Myocyte (in vitro differentiated cells): Measurements from ENCODE around the gene CIZ1. TPM values are rescaled to one million over a fixed set of nuclear protein-coding genes. Genes with fewer than 3 reads are reported as not detected.

Source experiments
- DNase-seq: peaks from one replicate; pipeline ENCODE4 v3.0.0-alpha.2; 2012; ENCODE audit warnings: low read depth
- total RNA-seq: library from RNA; depleted of rRNA; stranded (reverse); fragments of >200 nt; gene quantifications from 2 replicates; pipeline ENCODE4 v1.2.3, GENCODE V29; 2014

CIZ1 gene
- total RNA-seq, 1 donor from 2014 or later, result 47.4 TPM

DNA sequence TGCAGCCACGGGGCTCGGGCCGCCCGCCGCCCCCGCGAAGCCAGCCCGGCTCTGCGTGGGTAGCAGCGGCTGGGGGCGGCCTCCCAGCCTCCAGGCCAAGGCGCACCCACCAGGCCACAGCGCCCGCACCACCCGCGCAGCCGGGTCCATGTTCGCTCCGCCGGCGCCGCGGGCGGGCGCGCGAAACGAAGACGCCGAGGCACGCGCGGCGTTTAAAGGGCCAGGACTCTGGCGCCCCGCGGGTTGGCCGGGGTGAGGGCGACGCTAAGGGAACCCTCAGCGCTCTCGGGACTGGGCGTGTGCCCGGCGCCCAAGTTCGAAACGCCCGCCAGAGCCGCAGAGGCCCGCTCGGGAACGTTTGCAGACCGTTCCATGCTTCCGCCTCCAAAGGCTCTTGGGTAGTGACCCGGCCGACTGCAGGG lies 63.8 kb downstream of the CIZ1 start, which contains the start of gene PTGES2:
Gene PTGES2 (minus strand): TSS at position 162 of the 422 bp plus-strand sequence. CDS start 12 bp downstream, at position 150.
- peak; percentile 92 for DNase-seq

DNA sequence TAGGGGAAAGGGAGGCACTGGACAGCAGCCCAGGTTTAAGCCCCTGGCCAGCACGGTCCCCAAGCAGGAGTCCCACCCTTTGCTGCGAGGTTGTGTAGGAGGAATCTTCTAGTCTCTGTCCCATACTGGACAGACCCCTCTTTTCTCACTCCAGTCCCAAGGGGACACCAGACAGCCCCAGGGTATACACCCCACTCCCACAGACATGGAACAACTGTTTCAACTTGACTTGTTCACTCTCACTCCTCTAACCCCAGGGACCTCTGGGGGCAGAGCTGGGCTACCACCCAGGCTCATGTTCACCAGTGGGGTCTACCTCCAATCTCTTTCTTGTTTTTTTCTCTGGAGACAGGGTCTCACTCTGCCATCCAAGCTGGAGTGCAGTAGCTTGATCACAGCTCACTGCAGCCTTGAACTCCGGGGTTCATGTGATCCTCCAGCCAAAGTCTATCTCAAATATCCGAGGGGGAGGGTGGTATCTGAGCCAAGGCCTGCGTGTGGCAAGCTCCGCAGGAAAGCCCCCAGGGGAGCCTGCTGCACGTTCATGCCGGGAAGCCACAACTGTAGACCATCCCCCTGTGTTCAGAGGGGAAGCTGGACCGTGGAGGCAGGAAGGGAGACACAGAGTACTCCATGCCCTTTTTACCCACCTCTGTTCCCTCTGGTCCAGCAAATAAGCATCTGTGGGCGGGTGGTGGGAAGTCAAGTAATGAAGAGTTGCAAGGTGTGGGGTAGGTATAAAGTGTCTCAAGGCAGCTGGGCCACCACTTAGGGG lies 65.6 kb downstream of the CIZ1 start:
- DNase-seq, result no peak

DNA sequence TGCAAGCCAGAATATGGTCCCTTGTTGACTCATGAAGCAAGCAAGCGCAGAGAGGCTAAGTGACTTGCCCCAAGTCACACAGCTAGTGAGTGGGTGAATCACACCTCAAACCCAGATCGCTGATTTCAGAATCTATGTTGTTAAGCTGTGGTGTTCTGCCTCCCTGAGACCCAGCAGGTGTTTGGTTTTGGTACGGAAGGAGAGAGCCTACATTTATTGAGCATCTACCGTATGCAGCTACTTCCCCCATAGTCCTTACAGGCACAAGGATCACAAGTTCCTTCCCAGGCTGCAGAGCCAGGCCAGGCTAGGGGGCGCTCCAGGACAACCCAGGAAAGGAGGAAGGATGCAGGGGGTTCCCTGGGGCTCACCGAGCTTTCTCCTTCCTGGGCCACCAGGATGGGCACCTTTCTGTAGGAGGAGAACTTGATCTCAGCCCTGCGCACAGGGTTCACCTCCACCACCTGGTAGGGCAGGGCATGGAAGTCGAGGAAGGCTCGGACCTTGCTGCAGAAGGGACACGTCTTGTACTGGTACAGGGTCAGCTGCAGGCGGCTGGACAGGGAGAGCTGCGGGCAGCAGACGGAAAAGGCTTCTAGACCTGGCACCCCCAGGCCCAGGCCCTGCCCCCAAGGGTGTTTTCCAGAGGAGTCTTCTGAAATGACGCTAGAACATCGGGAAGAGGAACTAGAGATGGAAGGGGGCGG lies 66.3 kb downstream of the CIZ1 start:
- peak; percentile 38 for DNase-seq

DNA sequence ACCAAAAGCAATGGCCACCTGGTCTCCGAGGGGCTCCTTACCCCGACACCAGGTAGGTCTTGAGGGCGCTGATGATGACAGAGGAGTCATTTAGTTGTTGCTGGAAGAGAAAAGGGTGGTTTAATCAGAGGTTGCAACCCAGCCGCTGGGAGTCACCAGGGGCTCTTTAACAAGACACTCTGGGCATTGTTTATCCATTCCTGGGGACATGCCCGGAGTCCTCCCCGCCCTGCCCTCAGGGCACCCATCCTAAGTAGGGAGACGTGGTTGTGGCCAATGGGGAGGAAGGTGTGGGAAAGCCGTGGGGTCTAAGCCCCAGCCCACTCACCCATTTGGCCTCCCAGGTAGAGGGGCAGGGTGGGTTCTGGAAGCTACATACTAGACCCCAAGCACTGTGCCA lies 66.9 kb downstream of the CIZ1 start:
- no peak for DNase-seq

DNA sequence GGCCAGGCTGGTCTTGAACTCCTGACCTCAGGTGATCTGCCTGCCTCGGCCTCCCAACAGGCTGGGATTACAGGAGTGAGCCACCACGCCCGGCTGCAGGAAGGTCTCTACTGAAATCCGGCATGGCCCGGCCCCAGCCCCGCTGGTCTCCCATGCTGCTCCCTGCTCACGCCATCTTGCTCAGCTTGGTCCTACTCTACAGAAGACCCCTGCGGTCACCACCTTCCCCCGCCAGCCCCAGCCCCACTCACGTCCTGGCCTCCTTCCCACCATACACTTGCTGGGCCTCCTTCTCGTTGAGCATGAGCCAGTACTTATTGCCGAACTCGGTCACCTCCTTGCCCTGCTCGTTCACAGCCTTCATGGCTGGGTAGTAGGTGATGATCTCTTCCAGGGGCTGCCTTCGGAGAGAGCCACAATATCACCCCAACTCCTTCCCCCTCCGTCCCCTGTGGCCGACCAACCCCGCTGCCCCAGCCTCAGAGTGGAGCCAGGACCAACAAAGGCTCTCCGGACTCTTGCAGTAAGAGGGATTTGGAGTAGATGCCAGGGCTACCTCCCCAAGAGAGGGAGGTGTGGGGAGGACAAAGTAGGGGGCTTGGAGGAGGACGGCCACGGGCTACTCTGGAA lies 67.8 kb downstream of the CIZ1 start:
- DNase-seq, result no peak

DNA sequence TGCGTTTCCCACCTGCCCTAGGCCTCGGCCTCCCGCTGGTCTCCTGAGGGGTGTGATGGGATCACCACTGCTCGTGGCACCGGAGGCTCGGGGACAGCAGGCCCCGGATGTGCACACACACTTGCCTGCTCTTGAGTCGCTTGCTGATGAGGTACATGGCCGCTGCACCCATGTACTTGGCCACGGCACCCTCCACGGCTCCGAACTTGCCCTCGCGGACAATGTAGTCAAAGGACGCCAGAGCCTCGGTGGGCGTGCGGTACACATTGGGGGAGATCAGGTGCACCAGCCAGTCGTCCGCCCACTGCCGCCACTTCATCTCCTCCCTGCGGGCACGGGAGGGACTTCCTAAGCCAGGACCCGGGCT lies 68.6 kb downstream of the CIZ1 start:
- no peak for DNase-seq

DNA sequence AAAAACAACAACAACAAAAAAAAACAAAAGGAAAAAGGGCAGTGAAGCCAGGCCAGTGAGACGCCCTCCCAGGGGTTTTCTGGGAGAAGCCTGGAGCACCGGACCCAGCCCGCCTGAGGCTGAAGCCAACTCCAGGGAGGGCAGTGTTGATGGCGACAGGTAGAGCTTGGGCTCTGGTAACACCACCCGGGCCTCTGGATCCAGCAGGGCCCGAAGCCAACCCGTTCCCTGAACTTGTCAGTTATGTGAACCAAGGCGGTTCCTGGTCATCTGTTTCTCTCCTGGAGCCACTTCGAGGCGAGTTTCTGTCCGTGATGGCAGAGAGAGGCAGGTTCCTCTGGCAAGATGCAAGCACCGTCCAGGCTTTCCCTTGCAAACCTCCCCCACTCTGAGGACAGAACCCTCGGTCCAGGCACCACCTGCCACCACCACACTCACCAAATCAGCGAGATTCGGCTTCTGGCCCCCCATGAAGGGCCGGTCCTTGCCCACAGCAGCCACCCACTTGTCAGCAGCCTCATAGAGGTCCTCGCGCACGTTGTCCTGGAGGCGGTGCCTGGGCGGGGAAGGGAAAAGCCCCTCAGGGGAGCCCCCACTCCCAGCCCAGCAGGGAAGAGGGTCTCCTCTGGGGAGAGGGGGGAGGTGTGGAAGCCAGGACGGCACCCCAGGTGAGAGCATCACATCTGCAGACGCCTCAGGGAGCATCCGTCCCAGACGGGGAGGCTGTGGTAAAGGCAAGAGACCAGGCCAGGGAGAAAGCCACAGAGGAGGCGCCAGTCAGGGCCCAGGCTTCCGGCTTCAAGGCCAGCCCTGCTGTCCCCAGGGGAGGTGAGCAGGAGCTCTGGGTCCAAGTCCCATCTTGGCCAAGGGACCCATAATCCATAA lies 69.2 kb downstream of the CIZ1 start:
- no peak for DNase-seq

DNA sequence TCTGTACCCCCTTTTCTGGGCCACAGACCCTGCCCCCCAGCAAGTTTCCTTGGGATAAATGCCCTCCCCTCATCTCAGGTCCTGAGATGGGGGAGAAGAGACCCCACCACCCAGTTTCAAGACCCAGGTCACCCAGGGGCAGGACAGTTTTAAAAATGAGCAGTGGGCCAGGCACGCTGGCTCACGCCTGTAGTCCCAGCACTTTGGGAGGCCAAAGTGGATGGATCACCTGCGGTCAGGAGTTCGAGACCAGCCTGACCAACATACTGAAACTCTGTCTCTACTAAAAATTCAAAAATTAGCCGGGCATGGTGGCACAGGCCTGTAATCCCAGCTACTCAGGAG lies 69.9 kb downstream of the CIZ1 start:
- no peak for DNase-seq

DNA sequence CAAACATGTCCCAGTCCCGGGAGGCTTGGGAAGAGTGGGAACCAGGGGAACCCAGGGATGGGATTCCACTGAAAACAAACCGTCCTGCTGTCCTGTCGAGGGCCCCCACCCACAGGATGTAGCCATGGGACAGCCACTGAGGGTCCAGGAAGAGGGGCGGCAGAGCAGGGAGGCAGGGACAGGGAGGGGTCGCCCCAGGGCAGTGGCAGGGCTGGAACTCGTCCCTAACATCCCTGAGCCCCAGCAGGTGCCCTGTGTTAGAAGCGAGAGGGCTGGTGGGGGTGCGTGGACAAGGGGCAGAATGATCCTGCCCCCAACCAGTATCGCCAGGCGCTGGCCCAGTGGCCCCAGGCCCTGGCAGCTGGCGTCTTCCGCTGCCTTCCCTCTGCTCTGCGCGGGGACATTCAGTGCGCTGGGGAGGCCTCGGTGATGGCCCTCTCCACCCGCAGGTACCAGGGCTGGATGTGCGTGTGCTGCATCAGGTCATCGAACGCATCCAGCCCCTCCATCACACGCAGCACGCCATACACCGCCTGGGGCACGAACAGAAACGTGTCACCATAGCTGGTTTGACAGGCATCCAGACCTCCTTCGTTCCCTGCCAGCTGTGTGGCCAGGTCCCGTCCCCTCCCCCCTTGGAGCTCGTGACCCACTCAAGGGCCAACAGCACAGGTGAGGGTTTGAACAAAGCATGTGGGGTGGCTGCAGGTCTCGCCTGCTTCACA lies 70.5 kb downstream of the CIZ1 start:
- DNase-seq, result no peak

DNA sequence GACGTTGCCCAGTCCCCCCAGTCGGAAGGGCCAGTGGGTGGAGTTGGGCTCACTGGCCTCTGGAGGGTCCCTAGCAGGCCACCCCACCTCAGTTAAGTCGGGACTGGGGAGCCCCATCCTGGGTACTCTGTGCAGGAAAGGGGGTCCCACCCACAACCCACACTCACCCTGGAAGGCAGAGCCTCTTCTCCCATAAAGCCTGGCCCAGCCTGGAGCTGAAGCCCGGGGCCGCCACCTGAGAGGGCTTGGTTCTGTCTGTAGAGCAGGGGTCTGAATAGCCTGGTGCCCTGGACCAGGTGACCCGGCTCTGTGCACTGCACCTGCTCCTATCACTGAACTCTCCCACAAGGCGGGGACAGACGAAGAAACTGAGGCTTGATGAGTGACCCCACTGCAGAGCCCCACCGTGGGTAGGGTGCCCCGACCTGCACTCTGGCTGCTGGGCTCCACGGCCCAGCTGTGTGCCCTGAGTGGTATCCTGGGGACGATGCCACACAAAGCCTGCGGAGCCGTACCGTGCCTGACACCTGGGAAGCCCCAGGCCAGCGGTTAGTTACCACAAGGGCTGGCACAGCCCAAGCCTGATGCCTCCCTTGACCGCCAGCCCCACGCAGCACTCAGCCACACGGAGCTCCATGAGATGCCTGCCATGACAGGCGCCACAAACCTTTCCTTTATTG lies 71.2 kb downstream of the CIZ1 start:
- no peak for DNase-seq

DNA sequence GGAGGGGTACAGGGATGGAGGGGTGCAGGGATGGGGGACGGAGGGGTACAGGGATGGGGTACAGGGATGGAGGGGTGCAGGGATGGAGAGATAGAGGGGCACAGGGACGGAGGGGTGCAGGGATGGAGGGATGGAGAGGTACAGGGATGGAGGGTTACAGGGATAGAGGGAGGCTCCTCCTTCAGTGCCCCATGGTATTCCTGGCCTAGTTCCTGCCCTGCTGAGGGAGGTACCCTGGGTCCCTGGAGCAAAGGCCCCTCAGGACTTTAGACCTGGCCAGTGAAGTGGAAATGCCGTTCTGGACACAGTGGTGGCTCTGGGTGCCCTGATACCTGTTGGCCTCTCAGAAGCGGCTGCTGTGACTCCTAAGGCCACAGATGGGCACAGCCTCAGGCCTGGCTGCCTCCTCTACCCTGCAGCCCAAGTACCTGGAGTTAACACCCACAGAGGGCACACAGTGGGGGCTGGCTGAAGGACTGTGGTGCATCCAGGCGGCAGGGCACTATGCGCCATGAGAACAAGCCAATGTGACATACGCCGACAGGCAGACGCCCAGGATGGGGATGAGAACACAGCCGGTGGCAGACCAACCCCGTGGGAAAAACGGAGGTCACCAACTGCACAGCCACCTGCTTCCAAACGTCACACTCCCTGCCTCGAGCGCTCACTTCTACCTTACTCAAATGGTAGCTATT lies 72.3 kb downstream of the CIZ1 start:
- peak; percentile 70 for DNase-seq

DNA sequence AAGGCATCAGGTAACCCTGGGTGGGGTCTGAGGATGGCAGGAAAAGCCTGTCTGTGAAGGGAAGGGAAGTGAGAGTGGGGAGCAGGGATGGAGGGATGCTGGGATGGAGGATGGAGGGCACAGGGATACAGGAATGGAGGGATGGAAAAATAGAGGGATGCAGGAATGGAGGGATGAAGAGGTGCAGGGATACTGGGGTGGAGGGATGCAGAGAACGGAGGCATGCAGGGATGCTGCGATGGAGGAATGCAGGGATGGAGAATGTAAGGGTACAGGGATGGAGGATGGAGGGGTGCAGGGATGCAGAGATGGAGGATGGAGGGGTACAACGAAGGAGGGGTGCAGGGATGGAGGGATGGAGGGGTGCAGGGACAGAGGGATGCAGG lies 72.9 kb downstream of the CIZ1 start:
- DNase-seq, result no peak

DNA sequence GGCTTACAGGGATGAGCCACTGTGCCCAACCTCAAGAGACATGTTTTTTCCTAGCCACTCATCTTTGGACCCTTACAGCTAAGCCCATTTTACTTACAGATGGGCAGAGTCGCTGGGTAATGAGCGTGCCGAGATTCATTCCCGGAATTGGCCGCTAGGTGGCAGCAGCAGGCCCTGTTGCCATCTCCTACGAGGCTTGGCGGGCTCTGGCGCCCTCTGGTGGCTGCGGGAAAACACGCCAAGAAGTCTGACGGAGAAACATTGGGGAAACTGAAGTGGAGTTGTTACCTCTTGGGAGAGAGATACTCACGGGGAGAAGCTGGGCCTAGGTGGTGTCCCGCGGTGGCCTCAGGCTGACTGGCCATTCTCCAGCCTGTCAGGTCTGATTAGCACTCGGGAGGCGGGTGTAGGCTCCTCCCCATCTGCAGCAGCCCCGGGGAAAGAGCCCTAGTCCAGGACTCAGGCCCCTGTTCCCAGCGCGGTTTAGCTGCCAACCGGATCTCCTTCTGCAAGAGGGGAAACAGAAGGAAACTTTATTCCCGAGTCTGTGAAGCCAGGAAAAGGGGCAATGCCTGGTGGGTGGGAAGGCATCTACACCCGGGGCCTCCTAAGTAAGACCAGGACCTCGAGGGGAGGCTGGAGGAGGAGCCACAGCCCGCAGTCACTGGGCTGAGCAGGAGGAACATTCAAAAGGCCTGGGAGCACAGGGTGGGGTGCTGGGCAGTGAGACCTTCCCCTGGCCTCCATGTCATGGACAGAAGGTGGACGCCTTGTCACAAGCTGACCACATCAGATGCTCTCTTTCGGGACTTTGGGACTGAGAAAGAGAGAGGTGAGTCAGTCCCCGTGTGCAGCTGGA lies 73.5 kb downstream of the CIZ1 start:
- DNase-seq, result peak; percentile 90

DNA sequence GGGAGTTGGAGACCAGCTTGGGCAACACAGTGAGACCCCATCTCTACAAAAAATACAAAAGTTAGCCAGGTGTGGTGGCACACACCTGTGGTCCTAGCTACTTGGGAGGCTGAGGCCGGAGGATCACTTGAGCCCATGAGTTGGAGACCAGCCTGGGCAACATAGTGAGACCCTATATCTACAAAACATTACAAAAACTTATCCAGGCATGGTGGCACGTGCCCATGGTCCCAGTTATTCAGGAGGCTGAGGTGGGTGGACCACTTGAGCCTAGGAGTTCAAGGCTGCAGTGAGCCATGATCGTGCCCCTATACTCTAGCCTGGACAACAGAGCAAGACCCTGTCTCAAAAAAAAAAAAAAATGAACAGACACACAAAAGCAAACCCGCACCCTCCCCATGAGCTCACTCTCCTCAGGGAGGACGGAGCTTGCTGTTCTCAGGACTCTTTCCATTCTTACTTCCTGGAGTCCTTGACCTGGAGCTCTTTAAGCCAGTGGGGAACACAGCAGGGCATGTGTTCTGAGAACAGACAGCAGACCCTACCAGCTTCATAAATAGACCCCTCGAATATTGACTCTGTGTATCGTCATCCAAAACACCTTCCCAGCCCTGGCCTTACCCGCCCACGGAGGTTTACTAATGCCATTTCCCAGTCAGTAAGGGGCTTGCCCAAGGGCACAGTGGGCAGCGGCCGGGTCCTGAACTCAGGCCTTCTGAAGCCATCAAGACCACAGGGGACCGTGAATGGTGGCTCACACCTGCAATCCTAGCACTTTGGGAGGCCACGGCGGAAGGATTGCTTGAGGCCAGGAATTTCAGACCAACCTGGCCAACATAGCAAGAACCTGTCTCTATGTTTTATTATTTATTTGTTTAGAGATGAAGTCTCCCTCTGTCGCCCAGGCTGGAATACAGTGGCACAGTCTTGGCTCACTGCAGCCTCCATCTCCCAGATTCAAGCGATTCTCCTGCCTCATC lies 75.0 kb downstream of the CIZ1 start:
- no peak for DNase-seq
